Osteoblast (primary cell): ENCODE measurements around the gene DMPK. TPM values are rescaled to one million over a fixed set of nuclear protein-coding genes. Genes with fewer than 3 reads are reported as not detected.
"Not testable (repeated sequence)": the region's sequence is repeated elsewhere in the genome, so short reads cannot be mapped to it uniquely, and the experiment has no call there.

Source experiments
- DNase-seq: peaks from one replicate; pipeline ENCODE4 v3.0.0; 2011; ENCODE audit warnings: low spot score, mixed read lengths; ENCODE audit not compliant: insufficient read length; ENCODE audit errors: missing footprints
- H2AFZ ChIP-seq: 2 replicates; pipeline ENCODE4 v1.6.0; 2011; ENCODE audit warnings: mild to moderate bottlenecking, low read length
- H3K27ac ChIP-seq: 2 replicates; pipeline ENCODE4 v1.5.1; 2011; ENCODE audit warnings: mild to moderate bottlenecking, low read depth, low read length, moderate library complexity
- H3K27me3 ChIP-seq: 2 replicates; pipeline ENCODE4 v1.6.0; 2012; ENCODE audit warnings: mild to moderate bottlenecking, control low read depth, inconsistent platforms, low read length, moderate library complexity; ENCODE audit not compliant: insufficient read depth
- H3K36me3 ChIP-seq: 2 replicates; pipeline ENCODE4 v1.5.1; 2011; ENCODE audit warnings: mild to moderate bottlenecking, low read length, control low read depth, moderate library complexity; ENCODE audit not compliant: insufficient read depth
- H3K4me1 ChIP-seq: 2 replicates; pipeline ENCODE4 v1.5.1; 2011; ENCODE audit warnings: mild to moderate bottlenecking, low read length, control low read depth, moderate library complexity; ENCODE audit not compliant: insufficient read depth
- H3K4me2 ChIP-seq: 2 replicates; pipeline ENCODE4 v1.6.0; 2011; ENCODE audit warnings: mild to moderate bottlenecking, low read length; ENCODE audit not compliant: insufficient read depth
- H3K4me3 ChIP-seq: fragments of 200-600 bp; sonication (generic); 3 replicates; pipeline ENCODE4 v1.5.1; 2012; ENCODE audit warnings: mild to moderate bottlenecking, low read length, inconsistent platforms; ENCODE audit not compliant: insufficient read depth
- H3K79me2 ChIP-seq: 2 replicates; pipeline ENCODE4 v1.6.0; 2012; ENCODE audit warnings: mild to moderate bottlenecking, low read length, control low read depth, inconsistent platforms; ENCODE audit not compliant: insufficient read depth
- H3K9me3 ChIP-seq: 2 replicates; pipeline ENCODE4 v1.5.1; 2011; ENCODE audit warnings: low read depth, low read length, control low read depth
- H4K20me1 ChIP-seq: 2 replicates; pipeline ENCODE4 v1.6.0; 2012; ENCODE audit warnings: mild to moderate bottlenecking, low read length, control low read depth; ENCODE audit not compliant: insufficient read depth
- total RNA-seq: library from RNA; depleted of rRNA; stranded (reverse); fragments of >200 nt; gene quantifications from 2 replicates; pipeline ENCODE4 v1.2.3, GENCODE V29; 2012
- TF ChIP-seq, protein P1 (sequence below): IDR thresholded peaks from 2 replicates; pipeline ENCODE4 v1.5.1; 2011; ENCODE audit warnings: mild to moderate bottlenecking, low read depth, low read length, moderate library complexity; ENCODE audit errors: extremely low read depth

DMPK gene
- total RNA-seq, 1 donor = 30.4 TPM

DNA sequence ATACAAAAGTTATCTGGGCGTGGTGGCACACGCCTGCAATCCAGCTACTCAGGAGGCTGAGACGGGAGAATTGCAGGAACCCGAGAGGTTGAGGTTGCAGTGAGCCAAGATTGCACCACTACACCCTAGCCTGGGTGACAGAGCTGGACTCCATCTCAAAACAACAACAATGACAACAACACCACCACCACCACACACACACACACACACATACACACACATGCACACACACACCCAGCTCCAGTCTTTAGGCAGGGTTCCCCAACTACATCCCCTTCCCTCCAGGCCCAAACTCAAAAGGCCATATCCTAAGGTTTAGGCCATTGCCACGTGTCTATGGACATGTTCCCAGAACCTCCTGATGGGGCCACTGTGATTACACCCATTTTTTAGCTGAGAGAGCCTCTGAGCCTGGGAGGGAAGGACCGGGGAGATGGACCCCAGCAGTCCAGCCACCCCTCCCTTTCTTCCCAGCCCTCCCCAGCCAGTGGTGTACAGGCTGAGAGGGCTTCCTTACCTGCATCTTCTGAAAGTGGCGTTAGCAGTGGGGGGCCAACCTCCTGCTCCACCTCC is 19.4 kb upstream of the DMPK start:
- Histone ChIP-seq H3K9me3 (no peaks in the 10 kb centered on the region), H4K20me1 (no peaks in the 10 kb centered on the region), H3K36me3 (no peaks in the 10 kb centered on the region), H3K27me3 (no peaks in the 10 kb centered on the region), H3K4me2 (no peak overlapping the region), H2AFZ (no peak overlapping the region), H3K27ac (no peak overlapping the region), H3K4me3 (no peak overlapping the region), H3K4me1 (peaks cover 13% of the 10 kb centered on the region), H3K79me2 (no peaks in the 10 kb centered on the region)
- DNase-seq = peak; percentile 68
- TF ChIP-seq, protein P1, sequence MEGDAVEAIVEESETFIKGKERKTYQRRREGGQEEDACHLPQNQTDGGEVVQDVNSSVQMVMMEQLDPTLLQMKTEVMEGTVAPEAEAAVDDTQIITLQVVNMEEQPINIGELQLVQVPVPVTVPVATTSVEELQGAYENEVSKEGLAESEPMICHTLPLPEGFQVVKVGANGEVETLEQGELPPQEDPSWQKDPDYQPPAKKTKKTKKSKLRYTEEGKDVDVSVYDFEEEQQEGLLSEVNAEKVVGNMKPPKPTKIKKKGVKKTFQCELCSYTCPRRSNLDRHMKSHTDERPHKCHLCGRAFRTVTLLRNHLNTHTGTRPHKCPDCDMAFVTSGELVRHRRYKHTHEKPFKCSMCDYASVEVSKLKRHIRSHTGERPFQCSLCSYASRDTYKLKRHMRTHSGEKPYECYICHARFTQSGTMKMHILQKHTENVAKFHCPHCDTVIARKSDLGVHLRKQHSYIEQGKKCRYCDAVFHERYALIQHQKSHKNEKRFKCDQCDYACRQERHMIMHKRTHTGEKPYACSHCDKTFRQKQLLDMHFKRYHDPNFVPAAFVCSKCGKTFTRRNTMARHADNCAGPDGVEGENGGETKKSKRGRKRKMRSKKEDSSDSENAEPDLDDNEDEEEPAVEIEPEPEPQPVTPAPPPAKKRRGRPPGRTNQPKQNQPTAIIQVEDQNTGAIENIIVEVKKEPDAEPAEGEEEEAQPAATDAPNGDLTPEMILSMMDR = no peak

DNA sequence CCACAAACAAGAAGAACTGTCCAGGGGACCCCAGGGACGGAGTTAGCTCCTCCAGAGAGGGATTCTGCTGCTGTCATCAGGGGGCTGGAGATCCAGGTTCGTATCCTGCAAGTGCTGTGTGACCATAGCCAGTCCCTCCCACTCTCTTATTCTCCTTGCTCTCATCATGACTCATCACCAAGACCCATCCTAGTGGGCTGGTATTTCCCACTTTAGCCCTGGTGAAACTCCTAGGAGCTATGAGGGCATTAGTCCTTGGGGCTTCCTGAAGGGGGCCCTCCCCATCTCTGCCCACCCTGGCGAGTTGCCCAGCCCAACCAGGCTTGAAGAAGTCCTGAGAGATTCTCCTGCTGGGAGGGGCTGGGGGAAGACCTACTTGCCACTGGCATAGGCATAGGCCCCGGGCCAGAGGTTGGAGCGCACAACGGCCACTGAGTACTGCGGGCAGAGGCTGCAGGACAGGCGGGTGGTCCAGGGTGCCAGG is 17.8 kb upstream of the DMPK start:
- no peaks in the 10 kb centered on the region for H3K79me2 ChIP-seq
- peak; percentile 91 for DNase-seq
- TF ChIP-seq, protein P1 = no peak
- no peaks in the 10 kb centered on the region for H3K9me3 ChIP-seq
- no peaks in the 10 kb centered on the region for H3K36me3 ChIP-seq
- no peaks in the 10 kb centered on the region for H4K20me1 ChIP-seq
- no peak overlapping the region for H2AFZ ChIP-seq
- H3K4me2 ChIP-seq = no peak overlapping the region
- H3K4me1 ChIP-seq = peaks cover 13% of the 10 kb centered on the region
- no peak overlapping the region for H3K27ac ChIP-seq
- H3K27me3 ChIP-seq = no peaks in the 10 kb centered on the region
- no peak overlapping the region for H3K4me3 ChIP-seq

DNA sequence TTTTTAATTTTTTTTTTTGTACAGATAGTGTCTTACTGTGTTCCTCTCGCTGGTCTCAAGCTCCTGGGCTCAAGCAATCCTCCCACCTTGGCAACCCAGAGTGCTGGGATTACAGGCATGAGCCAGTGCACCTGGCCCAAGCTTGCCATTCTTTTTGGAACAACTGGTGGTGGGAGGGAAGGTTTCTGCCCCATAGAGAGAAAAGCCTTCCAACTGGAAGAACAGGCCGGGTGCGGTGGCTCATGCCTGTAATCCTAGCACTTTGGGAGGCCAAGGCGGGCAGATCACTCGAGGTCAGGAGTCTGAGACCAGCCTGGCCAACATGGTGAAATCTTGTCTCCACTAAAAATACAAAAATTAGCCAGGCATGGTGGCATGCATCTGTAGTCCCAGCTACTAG is 17.3 kb upstream of the DMPK start:
- H3K4me3 ChIP-seq, H3K79me2 ChIP-seq, H3K27ac ChIP-seq, H3K4me2 ChIP-seq, H3K36me3 ChIP-seq, H3K27me3 ChIP-seq, H2AFZ ChIP-seq, H3K9me3 ChIP-seq, H4K20me1 ChIP-seq, DNase-seq: not testable (repeated sequence)
- H3K4me1 ChIP-seq = peaks cover 13% of the 10 kb centered on the region

DNA sequence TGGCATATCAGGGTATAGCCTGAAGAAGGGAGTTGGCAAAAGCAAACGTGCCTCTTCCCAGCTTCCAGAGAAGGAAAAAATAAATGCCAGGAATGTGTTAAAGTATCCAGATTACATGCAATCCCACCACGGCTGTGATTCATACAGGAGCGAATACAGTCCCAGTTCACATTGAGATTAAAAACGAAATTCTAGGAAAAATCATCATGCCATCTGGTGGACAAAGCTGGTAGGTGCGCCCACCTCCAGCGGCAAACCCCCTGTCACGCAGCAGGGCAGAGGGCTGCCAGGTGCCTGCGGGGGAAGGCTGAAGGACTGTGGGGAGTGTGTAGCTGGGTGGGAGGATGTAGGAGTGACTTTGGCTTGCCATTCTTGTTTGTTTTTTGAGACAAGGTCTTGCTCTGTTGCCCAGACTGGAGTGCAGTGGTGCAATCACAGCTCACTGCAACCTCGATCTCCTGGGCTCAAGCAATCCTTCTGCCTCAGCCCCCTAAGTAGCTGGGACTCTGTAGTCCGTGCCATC is 16.8 kb upstream of the DMPK start:
- Histone ChIP-seq H3K4me2 (peak overlapping the region; percentile 54), H3K27ac (no peak overlapping the region), H3K27me3 (no peaks in the 10 kb centered on the region), H3K79me2 (no peaks in the 10 kb centered on the region), H3K4me3 (no peak overlapping the region), H2AFZ (peak overlapping the region; percentile 20), H3K9me3 (no peaks in the 10 kb centered on the region), H4K20me1 (no peaks in the 10 kb centered on the region), H3K36me3 (no peaks in the 10 kb centered on the region), H3K4me1 (peaks cover 13% of the 10 kb centered on the region)
- TF ChIP-seq, protein P1 = peak; percentile 82
- peak; percentile 98 for DNase-seq
